ENCODE results near the gene VPS16.

The VPS16 gene

GRCh38 chr20:2840138-2840966 lies at the start of gene VPS16, which contains the start of gene PCED1A:
Gene VPS16, plus strand, starts transcription at chr20:2840745. Its CDS starts 30 bp downstream, at chr20:2840775.
Gene PCED1A, minus strand, starts transcription at chr20:2840655. Its CDS starts 743 bp downstream, at chr20:2839912.
- DNase-seq = peak; percentile 87

GRCh38 chr20:2793471-2793870 lies 47.1 kb upstream of the VPS16 start:
- DNase-seq = no peak

- no peak for DNase-seq
These were observed 46.3 kb upstream of the VPS16 start for GRCh38 chr20:2794202-2794748.

- DNase-seq = no peak
These were observed 45.6 kb upstream of the VPS16 start for GRCh38 chr20:2794866-2795447.

- no peak for DNase-seq
These were observed 45.1 kb upstream of the VPS16 start for GRCh38 chr20:2795451-2795850.

- DNase-seq = no peak
These were observed 44.4 kb upstream of the VPS16 start for GRCh38 chr20:2796011-2796660.

- DNase-seq = no peak
These were observed 43.2 kb upstream of the VPS16 start for GRCh38 chr20:2797136-2797983.

GRCh38 chr20:2798095-2798805 lies 42.3 kb upstream of the VPS16 start:
- no peak for DNase-seq

GRCh38 chr20:2798814-2799213 lies 41.7 kb upstream of the VPS16 start:
- DNase-seq = no peak

GRCh38 chr20:2799271-2799670 lies 41.3 kb upstream of the VPS16 start:
- DNase-seq = no peak

GRCh38 chr20:2799688-2800520 lies 40.6 kb upstream of the VPS16 start:
- no peak for DNase-seq

- DNase-seq = no peak
These were observed 39.8 kb upstream of the VPS16 start, which contains the start of gene CPXM1 for GRCh38 chr20:2800521-2801285. Gene CPXM1, minus strand, starts transcription at chr20:2800627. Its CDS starts 55 bp downstream, at chr20:2800572.

GRCh38 chr20:2801286-2801728 lies 39.2 kb upstream of the VPS16 start:
- no peak for DNase-seq

GRCh38 chr20:2804041-2804828 lies 36.3 kb upstream of the VPS16 start:
- no peak for DNase-seq

- DNase-seq = no peak
These were observed 35.5 kb upstream of the VPS16 start for GRCh38 chr20:2804852-2805688.

GRCh38 chr20:2805689-2806350 lies 34.7 kb upstream of the VPS16 start:
- DNase-seq = no peak

- no peak for DNase-seq
These were observed 34.2 kb upstream of the VPS16 start for GRCh38 chr20:2806351-2806701.

- no peak for DNase-seq
These were observed 33.5 kb upstream of the VPS16 start for GRCh38 chr20:2807019-2807418.
